Activated CD4-positive, CD25-positive, alpha-beta regulatory T cell treated with anti-CD3 and anti-CD28 coated beads, Interleukin-2, amount 50 U/mL, for 24 hours (primary cell): Measurements from ENCODE around the gene ILF3.

Experiments used
- ATAC-seq, 2 donors: fragments of 150-1000 bp; cut with Tn5 transposase; one replicate each; pipeline ENCODE4 v1.10.0; 2021; ENCODE audit warnings: mild to moderate bottlenecking in 1 of 2, moderate library complexity in 1 of 2

Gene ILF3

GRCh38 chr19:10701955-10702525 lies 47.9 kb downstream of the ILF3 start:
- ATAC-seq = peak; percentile 8 to 11

- no peak for ATAC-seq
Observed at GRCh38 chr19:10706990-10707389, 52.8 kb downstream of the ILF3 start.

DNA sequence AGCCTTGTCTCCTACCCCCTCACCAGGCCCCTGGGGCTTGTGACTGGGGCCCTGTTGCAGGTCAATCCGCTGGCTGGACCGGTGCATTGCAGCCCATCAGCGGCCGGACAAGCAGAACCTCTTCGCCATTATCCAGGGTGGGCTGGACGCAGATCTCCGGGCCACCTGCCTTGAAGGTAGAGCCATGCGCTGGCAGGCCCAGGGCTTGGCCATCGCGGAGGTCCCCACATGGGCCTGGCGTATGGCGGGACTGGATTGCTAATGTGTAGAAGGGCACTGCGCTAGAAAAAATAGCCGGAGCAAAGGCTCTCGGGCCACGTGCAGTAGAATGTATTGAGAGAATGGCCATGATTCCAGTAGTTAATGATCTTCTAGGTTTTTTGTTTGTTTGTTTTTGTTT lies 53.3 kb downstream of the ILF3 start:
- ATAC-seq = no peak

DNA sequence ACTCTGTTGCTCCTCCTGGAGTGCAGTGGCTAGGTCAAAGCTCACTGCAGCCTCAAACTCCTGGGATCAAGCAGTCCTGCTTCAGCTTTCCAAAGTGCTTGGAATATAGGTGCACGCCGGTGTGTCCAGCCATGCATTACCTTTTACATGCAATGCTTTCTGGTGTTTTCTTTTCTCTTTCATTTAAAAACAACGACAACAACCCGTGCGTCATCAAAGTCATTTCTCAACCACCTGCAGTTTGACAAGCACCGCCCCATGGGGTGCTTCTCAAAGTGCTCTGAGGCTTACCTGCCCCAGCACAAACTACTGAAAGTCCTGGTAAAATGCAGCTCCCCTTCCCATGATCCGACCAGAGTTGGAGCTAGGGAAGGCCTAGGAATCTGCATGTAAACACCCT lies 54.1 kb downstream of the ILF3 start:
- no peak for ATAC-seq

DNA sequence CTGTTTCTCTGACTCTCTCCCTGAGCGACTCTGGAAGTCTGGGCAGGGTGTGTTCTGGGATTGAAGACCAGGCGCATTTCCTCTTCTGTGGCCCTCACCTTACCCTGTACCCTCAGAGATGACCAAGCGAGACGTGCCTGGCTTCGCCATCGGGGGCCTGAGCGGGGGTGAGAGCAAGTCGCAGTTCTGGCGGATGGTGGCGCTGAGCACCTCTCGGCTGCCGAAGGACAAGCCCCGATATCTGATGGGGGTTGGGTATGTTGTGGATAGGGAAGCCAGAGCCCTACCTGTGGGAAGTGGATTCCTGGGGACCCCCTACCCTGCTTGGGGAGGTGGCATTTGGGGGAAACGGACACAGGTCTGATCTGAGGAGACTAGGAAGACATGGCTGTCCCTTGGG lies 57.9 kb downstream of the ILF3 start:
- ATAC-seq = no peak

DNA sequence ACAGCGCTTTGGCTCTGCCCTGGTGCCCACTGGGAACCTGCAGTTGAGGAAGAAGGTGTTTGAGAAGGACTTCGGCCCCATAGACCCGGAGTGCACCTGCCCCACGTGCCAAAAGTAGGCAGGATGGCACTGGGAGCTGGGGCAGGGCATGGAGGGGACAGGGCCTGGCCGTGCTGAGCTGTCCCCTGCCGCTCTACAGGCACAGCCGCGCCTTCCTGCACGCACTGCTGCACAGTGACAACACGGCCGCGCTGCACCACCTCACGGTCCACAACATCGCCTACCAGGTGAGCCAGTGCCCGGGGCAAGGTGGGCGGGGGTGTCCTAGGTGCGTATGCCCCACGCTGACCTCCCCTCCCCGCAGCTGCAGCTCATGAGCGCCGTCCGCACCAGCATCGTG lies 58.6 kb downstream of the ILF3 start:
- ATAC-seq = no peak

GRCh38 chr19:10713317-10713716 lies 59.2 kb downstream of the ILF3 start:
- ATAC-seq = no peak

GRCh38 chr19:10717054-10717355 lies 62.9 kb downstream of the ILF3 start:
- ATAC-seq = no peak

- ATAC-seq = peak; percentile 90 to 92
Observed at GRCh38 chr19:10717356-10718204, 63.4 kb downstream of the ILF3 start, which contains the start of gene DNM2. Gene DNM2 (plus strand): TSS chr19:10718079. CDS start chr19:10718243, 164 bp downstream.

- ATAC-seq = peak; percentile 5 to 8
Observed at GRCh38 chr19:10718205-10719196, 64.4 kb downstream of the ILF3 start.

DNA sequence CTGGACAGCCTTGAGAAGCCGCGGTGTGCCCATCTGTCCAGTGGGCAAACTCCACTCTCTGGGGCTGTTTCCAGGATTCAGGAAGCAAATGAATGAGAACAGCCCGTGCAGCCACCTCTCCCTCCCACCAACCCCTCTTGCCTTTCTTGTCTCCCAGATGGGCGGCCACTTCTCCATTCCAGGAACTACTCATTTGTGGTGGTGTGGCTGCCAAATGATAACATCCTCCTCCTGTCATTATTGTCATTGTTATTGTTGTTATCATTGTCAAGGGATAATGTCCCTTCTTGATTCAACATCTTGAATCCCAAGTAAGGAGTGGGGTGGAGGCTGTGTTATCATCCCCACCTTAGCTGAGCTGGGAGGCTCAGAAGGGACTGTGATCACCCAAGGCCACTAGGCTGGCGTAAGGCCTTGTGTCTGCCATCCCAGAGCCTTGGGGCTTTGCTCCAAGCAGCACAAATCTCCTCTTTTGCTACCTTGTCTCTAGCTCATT lies 65.4 kb downstream of the ILF3 start:
- no peak for ATAC-seq

DNA sequence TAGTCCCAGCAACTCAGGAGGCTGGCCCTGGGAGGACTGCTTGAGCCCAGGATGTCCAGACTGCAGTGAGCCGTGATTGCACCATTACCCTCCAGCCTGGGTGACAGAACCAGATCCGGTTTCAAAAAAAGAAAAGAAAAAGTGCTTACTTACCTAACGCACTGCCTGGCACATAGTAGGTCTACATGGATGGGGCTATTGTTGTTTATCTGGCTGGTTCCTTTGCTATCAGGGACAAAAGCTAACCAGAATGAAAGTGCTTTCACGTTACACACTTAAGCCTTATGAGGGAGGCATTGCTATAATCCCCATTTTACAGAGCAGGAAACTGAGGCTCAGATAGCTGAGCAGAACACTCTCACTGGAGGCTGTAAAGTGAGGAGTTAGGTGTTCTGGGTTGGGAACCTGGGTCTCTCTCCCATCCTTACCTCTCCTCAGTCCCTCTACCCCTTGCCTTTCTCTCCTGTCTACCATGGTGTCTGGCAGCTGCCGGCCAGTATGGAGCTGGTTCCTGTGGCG lies 66.5 kb downstream of the ILF3 start:
- no peak for ATAC-seq

DNA sequence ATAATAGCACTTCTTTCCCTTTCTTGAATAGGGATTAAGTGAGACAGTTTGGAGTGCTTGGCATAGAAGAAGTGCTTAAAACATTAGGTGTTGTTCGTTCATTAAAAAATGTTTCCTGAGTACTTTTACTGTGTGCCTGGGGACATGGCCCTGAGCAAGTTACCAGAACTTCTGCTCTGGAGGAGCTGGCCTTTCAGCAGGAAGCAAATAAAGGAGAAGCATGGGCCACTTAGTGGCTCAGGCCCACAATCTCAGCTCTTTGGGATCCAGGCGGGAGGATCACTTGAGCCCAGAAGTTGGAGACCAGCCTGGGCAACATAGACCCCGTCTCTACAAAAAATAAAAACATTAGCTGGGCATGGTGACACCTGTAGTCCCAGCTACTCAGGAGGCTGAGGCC lies 69.4 kb downstream of the ILF3 start:
- ATAC-seq = no peak

DNA sequence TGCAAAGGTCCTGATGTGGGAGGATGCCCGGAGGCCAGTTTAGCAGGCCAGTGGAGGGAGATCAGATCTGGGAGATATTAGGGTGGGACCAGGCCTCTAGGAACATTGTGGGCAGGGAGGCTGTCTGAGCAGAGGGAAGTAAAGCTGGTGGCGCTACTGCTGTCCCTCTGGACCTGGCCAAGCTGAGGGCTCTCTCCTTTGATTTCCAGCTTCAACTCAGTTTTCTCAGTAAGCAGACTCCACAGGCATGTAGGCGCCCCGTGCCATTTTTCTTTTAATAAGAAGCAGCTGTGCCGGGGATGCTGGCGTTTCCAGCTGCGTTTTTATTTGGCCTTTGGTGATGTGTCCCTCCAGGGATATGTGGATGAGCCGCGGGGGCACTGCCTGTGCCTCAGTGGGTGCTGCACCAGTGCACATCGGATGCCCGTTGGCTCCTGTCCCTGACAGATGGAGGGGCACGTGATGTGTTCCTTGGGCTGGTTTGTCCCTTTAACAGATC lies 70.5 kb downstream of the ILF3 start:
- ATAC-seq = no peak

DNA sequence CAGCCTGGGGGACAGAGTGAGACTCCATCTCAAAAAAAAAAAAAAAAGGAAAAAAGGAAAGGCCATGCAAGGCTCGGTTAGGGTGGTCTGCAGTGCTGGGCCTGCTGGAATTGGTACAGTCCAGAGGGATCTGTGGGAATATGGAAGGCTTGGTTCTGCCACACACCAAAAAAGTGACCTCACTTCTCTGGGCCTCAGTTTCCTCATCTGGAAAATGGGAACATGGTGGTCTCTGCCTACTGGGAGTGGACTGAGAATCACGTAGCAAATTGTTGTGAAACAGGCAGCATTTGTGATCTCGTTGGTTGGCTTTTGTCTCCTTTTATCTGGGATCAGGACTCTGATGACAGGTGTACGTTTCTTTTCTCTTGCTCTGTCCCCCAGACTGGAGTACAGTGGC lies 71.3 kb downstream of the ILF3 start:
- no peak for ATAC-seq

DNA sequence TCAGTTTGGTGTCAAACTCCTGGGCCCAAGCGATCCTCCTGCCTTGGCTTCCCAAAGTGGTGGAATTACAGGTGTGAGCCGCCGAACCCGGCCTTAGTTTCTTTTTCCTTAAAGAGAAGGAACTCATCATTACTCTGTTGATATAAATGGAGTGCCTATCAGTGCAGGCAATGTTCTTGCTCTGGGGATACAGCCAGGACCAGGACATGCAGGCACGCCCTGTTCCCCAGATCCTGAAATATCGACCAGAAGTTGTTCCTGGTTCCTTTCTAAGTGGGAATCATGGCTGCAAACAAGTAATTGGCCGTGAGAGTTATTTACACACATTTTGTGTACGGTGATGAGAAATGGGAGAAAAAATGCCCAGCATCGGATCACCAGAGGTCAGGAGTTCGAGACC lies 72.1 kb downstream of the ILF3 start:
- no peak for ATAC-seq

DNA sequence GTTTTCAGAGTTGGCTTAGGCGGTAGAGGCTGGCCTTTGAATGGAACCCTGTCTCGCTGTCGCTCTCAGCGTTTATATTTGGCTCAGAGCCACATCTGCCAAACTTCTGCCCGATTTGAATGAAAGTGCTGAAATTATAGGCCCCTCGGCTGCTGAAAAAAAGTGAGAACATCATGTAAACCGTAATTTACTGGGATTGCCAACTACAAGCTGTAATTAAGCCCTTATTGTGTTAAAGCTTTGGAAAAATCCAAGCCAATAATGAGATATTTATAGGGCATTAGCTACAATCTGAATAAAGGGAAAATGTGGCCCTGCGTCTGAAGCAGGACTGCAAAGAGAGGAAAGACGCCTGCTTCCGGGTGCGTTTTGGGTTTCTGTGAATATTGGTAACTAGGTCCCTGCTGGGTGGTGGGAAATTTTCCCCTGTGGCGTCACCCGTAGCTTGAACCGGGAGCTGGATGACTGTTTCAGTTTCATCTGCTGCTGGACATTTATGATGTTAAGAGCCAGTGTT lies 73.6 kb downstream of the ILF3 start:
- no peak for ATAC-seq

GRCh38 chr19:10729411-10729810 lies 75.3 kb downstream of the ILF3 start:
- no peak for ATAC-seq

- ATAC-seq = no peak
Observed at GRCh38 chr19:10730932-10731331, 76.8 kb downstream of the ILF3 start.

DNA sequence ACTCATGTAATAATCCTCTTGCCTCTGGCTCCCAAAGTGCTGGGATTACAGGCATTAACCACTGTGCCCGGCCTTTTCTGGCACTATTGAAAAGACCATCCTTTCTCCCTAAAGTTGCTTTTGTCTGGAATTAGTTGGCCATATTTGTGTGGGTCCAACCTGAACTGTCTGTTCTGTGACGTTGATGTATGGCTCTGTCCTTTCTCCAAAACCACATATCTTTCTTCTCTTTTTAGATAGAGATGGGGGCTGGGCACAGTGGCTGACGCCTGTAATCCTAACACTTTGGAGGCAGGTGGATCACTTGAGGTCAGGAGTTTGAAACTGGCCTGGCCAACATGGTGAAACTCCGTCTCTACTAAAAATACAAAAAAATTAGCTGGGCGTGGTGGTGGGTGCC lies 81.6 kb downstream of the ILF3 start:
- ATAC-seq = no peak

- ATAC-seq = no peak
Observed at GRCh38 chr19:10736189-10736588, 82.0 kb downstream of the ILF3 start.

DNA sequence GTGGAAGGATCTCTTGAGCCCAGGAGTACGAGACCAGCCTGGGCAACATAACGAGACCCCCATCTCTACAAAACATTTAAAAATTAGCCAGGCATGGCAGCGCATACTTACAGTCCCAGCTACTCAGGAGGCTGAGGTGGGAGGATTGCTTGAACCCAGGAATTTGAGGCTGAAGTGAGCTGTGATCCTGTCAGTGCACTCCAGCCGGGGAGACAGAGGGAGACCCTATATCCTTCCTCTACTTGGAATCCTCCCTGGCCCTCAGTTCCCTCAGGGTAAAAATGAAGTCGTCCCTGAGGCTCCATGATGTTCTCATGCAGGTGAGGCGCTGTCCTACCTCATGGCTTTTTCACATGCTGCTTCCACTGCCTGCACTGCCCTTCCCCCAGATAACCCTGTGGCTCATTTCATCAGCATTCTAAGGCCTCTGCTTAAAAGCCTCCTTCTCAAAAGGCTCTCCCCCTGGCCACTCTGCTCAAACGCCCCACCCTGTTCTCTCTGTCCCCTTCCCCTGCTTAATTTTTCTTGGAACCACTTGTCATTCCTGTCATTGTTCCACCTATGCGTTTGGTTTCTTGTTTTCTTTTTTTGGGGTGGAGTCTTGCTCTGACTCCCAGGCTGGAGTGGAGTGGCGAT lies 82.9 kb downstream of the ILF3 start:
- ATAC-seq = no peak
